Measurements from ENCODE around the gene BNIP1. TPM values are rescaled to one million over a fixed set of nuclear protein-coding genes. Genes with fewer than 3 reads are reported as not detected.

The BNIP1 gene
- polyA plus RNA-seq, 3 donors = 9.2 to 13.6 (median 9.8) TPM

GRCh38 chr5:173213236-173213933 is 69.1 kb downstream of the BNIP1 start:
- H3K79me2 ChIP-seq (ENCODE audit: insufficient read depth, low read length) = no peaks in the 10 kb centered on the region
- no peak overlapping the region for H3K4me2 ChIP-seq (replicated peaks; ENCODE audit: extremely low read depth, low read length, poor library complexity, severe bottlenecking)
- WGBS (ENCODE audit: insufficient coverage) = 96% methylated on average over 48 of the region's 49 CpGs
- no peak overlapping the region for H3K9ac ChIP-seq (ENCODE audit: insufficient read depth, low read length, poor library complexity, severe bottlenecking)
- Mint-ChIP-seq H3K27ac (no peak overlapping the region), H3K36me3 (no peaks in the 10 kb centered on the region), H3K4me3 (no peak overlapping the region), H3K27me3 (ENCODE audit: low read depth in 3 of 3) (peaks cover 21 to 38% (median 26%) of the 10 kb centered on the region in 3 donors), H3K9me3 (peaks cover 4 to 16% (median 6%) of the 10 kb centered on the region in 7 donors), H3K4me1 (no peaks in the 10 kb centered on the region)
- no peak overlapping the region for H3K27ac ChIP-seq (ENCODE audit: low read depth in 1 of 2, low read length in 2 of 2)
- no peak for TF ChIP-seq CTCF (IDR thresholded peaks at IDR 0.05)
- no peak overlapping the region for H2AFZ ChIP-seq (ENCODE audit: insufficient read depth, low read depth, low read length, poor library complexity, severe bottlenecking)
- H4K20me1 ChIP-seq (ENCODE audit: insufficient read depth, low read length) = no peaks in the 10 kb centered on the region
- no peaks in the 10 kb centered on the region for H3K9me3 ChIP-seq (replicated peaks in 1 of 2; ENCODE audit: control insufficient read depth in 1 of 2, insufficient read depth in 1 of 2, low read length in 2 of 2)
- H3K4me1 ChIP-seq (ENCODE audit: control insufficient read depth in 1 of 2, insufficient read depth in 2 of 2, low read length in 2 of 2) = no peaks in the 10 kb centered on the region
- intact Hi-C loops (cut with micrococcal nuclease) = no loop called here
- H3K36me3 ChIP-seq (replicated peaks in 1 of 2; ENCODE audit: control insufficient read depth in 1 of 2, insufficient read depth in 2 of 2, low read length in 2 of 2) = no peaks in the 10 kb centered on the region
- no peaks in the 10 kb centered on the region for H3K27me3 ChIP-seq (ENCODE audit: control insufficient read depth in 2 of 2, insufficient read depth in 2 of 2, low read length in 2 of 2)
- DNase-seq = no peak
- no peak overlapping the region for H3K4me3 ChIP-seq (replicated peaks in 1 of 3; ENCODE audit: low read depth in 2 of 3, low read length in 3 of 3)

Other genes starting within 250 kb of the BNIP1 start
- 10 to 100 TPM; 31.5 to 60.9 (median 58.6) TPM for gene RPL26L1, start 185.1 kb upstream of the BNIP1 start, polyA plus RNA-seq
- gene ATP6V0E1, start 160.8 kb upstream of the BNIP1 start, polyA plus RNA-seq = 100 to 1,000 TPM; 216 to 760 (median 698) TPM
- 10 to 100 TPM; 23.1 to 27.6 (median 23.6) TPM for gene CREBRF, start 88.2 kb upstream of the BNIP1 start, polyA plus RNA-seq
- gene NKX2-5, start 90.7 kb downstream of the BNIP1 start, polyA plus RNA-seq = not detected
- not detected for gene STC2, start 183.9 kb downstream of the BNIP1 start, polyA plus RNA-seq

Measured in CD14-positive monocyte (primary cell).